PFSK-1 (cell line): Measurements from ENCODE around the gene ZBTB32.

ENCODE experiments used
- FOXP2 ChIP-seq: optimal IDR thresholded peaks from 2 replicates; pipeline ENCODE3; 2011; ENCODE audit warnings: borderline replicate concordance, control low read depth, inconsistent platforms; ENCODE audit not compliant: insufficient read depth; ENCODE audit errors: extremely low read length, extremely low read depth
- POLR2AphosphoS5 ChIP-seq: IDR thresholded peaks from 2 replicates; pipeline ENCODE4 v1.6.1; 2012; ENCODE audit warnings: low read depth, mild to moderate bottlenecking, control low read depth, low read length, moderate library complexity
- REST ChIP-seq, 2 experiments: IDR thresholded peaks; 2 replicates each; pipeline versions ENCODE4 v1.6.1 to v1.8.0; 2011 to 2012; ENCODE audit warnings: low read depth in 2 of 2, low read length in 2 of 2, control low read depth in 1 of 2, inconsistent platforms in 1 of 2, mild to moderate bottlenecking in 1 of 2, moderate library complexity in 1 of 2; ENCODE audit not compliant: insufficient read depth in 1 of 2
- SIN3A ChIP-seq: IDR thresholded peaks from 2 replicates; pipeline ENCODE4 v1.6.1; 2012; ENCODE audit warnings: mild to moderate bottlenecking, low read length, moderate library complexity, borderline replicate concordance; ENCODE audit not compliant: insufficient read depth
- TAF1 ChIP-seq: IDR thresholded peaks from 2 replicates; pipeline ENCODE4 v1.6.1; 2012; ENCODE audit warnings: low read length, control low read depth, borderline replicate concordance; ENCODE audit not compliant: insufficient read depth

The ZBTB32 gene

GRCh38 chr19:35675589-35676140 lies 28.7 kb upstream of the ZBTB32 start:
- no peak for TF ChIP-seq SIN3A
- no peak for TF ChIP-seq FOXP2
- TF ChIP-seq REST (IDR thresholded peaks at IDR 0.05; ENCODE audit: insufficient read depth in 1 of 2, low read depth in 2 of 2, low read length in 2 of 2) = no peak
- TF ChIP-seq TAF1 = no peak
- no peak for TF ChIP-seq POLR2AphosphoS5

- TF ChIP-seq POLR2AphosphoS5 (no peak), REST (IDR thresholded peaks at IDR 0.05; ENCODE audit: insufficient read depth in 1 of 2, low read depth in 2 of 2, low read length in 2 of 2) (no peak), FOXP2 (no peak), SIN3A (no peak), TAF1 (no peak)
Observed at GRCh38 chr19:35689836-35690235, 14.5 kb upstream of the ZBTB32 start.

GRCh38 chr19:35692010-35692409 lies 12.3 kb upstream of the ZBTB32 start:
- TF ChIP-seq TAF1 = no peak
- no peak for TF ChIP-seq REST (IDR thresholded peaks at IDR 0.05; ENCODE audit: insufficient read depth in 1 of 2, low read depth in 2 of 2, low read length in 2 of 2)
- no peak for TF ChIP-seq SIN3A
- TF ChIP-seq POLR2AphosphoS5 = no peak
- no peak for TF ChIP-seq FOXP2

GRCh38 chr19:35693422-35693821 lies 10.9 kb upstream of the ZBTB32 start:
- TF ChIP-seq SIN3A = no peak
- TF ChIP-seq POLR2AphosphoS5 = no peak
- TF ChIP-seq TAF1 = no peak
- no peak for TF ChIP-seq REST (IDR thresholded peaks at IDR 0.05; ENCODE audit: insufficient read depth in 1 of 2, low read depth in 2 of 2, low read length in 2 of 2)
- no peak for TF ChIP-seq FOXP2
